Stimulated activated CD8-positive, alpha-beta memory T cell treated with anti-CD3 and anti-CD28 coated beads, Interleukin-4, amount 100 ng/mL, for 4 hours (primary cell): ENCODE results near the gene ZNF446.
"Not testable (repeated sequence)": the region's sequence is repeated elsewhere in the genome, so short reads cannot be mapped to it uniquely, and the experiment has no call there.

Source experiments
- DNase-seq, 2 donors: peaks; one replicate each; pipeline ENCODE4 v3.0.0-alpha.2; 2020; ENCODE audit warnings: low read depth in 2 of 2, low spot score in 1 of 2

The ZNF446 gene

GRCh38 chr19:58475714-58476497 lies at the start of gene ZNF446:
TSS of gene ZNF446 (plus strand) at chr19:58476352. CDS start at chr19:58477219, 867 bp downstream.
- peak; percentile 88 to 94 for DNase-seq

- no peak for DNase-seq
Measured at GRCh38 chr19:58428617-58429016, 47.5 kb upstream of the ZNF446 start.

- DNase-seq = no peak
Measured at GRCh38 chr19:58429745-58430144, 46.4 kb upstream of the ZNF446 start.

- DNase-seq = no peak
Measured at GRCh38 chr19:58434217-58434616, 41.9 kb upstream of the ZNF446 start.

- DNase-seq = peak; percentile 81 to 90
Measured at GRCh38 chr19:58439576-58440554, 36.3 kb upstream of the ZNF446 start, which contains the start of gene ZNF132. TSS of gene ZNF132 (minus strand) at chr19:58440153. CDS start at chr19:58439821, 332 bp downstream.

- no peak for DNase-seq
Measured at GRCh38 chr19:58440556-58440955, 35.6 kb upstream of the ZNF446 start.

GRCh38 chr19:58442986-58443385 lies 33.2 kb upstream of the ZNF446 start:
- DNase-seq = not testable (repeated sequence)

- DNase-seq = not testable (repeated sequence)
Measured at GRCh38 chr19:58448860-58449259, 27.3 kb upstream of the ZNF446 start.

- DNase-seq = not testable (repeated sequence)
Measured at GRCh38 chr19:58449980-58450379, 26.2 kb upstream of the ZNF446 start.

- no peak for DNase-seq
Measured at GRCh38 chr19:58450856-58451357, 25.2 kb upstream of the ZNF446 start.

GRCh38 chr19:58451358-58452101 lies 24.6 kb upstream of the ZNF446 start, which contains the start of gene ZNF324B:
TSS of gene ZNF324B (plus strand) at chr19:58451622. CDS start at chr19:58453702, 2,080 bp downstream.
- peak; percentile 91 to 93 for DNase-seq

- no peak for DNase-seq
Measured at GRCh38 chr19:58453743-58454142, 22.4 kb upstream of the ZNF446 start.

GRCh38 chr19:58455306-58455705 lies 20.8 kb upstream of the ZNF446 start:
- no peak for DNase-seq

GRCh38 chr19:58456111-58456510 lies 20.0 kb upstream of the ZNF446 start:
- DNase-seq = no peak

GRCh38 chr19:58460039-58460438 lies 16.1 kb upstream of the ZNF446 start:
- no peak for DNase-seq

- no peak for DNase-seq
Measured at GRCh38 chr19:58466089-58466759, 9.9 kb upstream of the ZNF446 start.

GRCh38 chr19:58466760-58467589 lies 9.2 kb upstream of the ZNF446 start, which contains the start of gene ZNF324:
TSS of gene ZNF324 (plus strand) at chr19:58467080. CDS start at chr19:58469186, 2,106 bp downstream.
- peak; percentile 94 to 96 for DNase-seq

- DNase-seq = no peak
Measured at GRCh38 chr19:58468216-58468839, 7.8 kb upstream of the ZNF446 start.
